ENCODE measurements around the gene SLC41A2. TPM values are rescaled to one million over a fixed set of nuclear protein-coding genes. Genes with fewer than 3 reads are reported as not detected.

The SLC41A2 gene
- total and polyA plus RNA-seq, 2 of the 13 experiments (the other 11 are each of a cell fraction or from before 2014, with no cell fraction given), result 2.3 to 12.8 TPM

- ATAC-seq (no peak), FAIRE-seq (no peak), DNase-seq (ENCODE audit: low spot score) (no peak)
- no peak overlapping the region for H3K4me3 ChIP-seq (replicated peaks in 1 of 3; ENCODE audit: insufficient read depth in 1 of 3, low read depth in 2 of 3, low read length in 3 of 3)
- peaks cover 12 to 42% of the 10 kb centered on the region in 2 experiments; a peak in 4 of 5 replicates for H3K36me3 ChIP-seq (replicated peaks in 1 of 2; ENCODE audit: control insufficient read depth in 1 of 2, insufficient read depth in 2 of 2, low read length in 2 of 2)
- no TSS peak for BruUV-seq (replicated peaks)
- WGBS (ENCODE audit: low lambda C conversion rate), result 80% methylated on average over 1 of the region's 7 CpGs
- no peaks in the 10 kb centered on the region for H4K20me1 ChIP-seq (ENCODE audit: insufficient read depth, low read length)
- H3K27me3 ChIP-seq (ENCODE audit: control insufficient read depth in 1 of 2, insufficient read depth in 2 of 2, low read length in 2 of 2), result no peaks in the 10 kb centered on the region
- ChIA-PET POLR2A (no interaction called here), CTCF (ENCODE audit: low intra/inter-chr PET ratio, low total read pairs) (no interaction called here)
- H3K27ac ChIP-seq (ENCODE audit: extremely low read length, insufficient read depth, low read length), result no peak overlapping the region
- in situ Hi-C loops (cut with HindIII; ENCODE audit: extremely low pct_ligation_motif_present, low pct_unique_long_range_greater_than_20kb) (loop anchor here (25.0 kb wide), 1 partner anchor 388 kb away; no protein-coding TSS in a partner anchor), intact Hi-C loops (cut with micrococcal nuclease; ENCODE audit: unreplicated experiment) (no loop called here)
- no peak overlapping the region for H3K9ac ChIP-seq (ENCODE audit: insufficient read depth, low read depth, low read length)
- no peaks in the 10 kb centered on the region for H3K79me2 ChIP-seq (ENCODE audit: insufficient read depth, low read length)
- no peak overlapping the region for H3K4me2 ChIP-seq (ENCODE audit: low read depth, low read length)
- H3K9me3 ChIP-seq (ENCODE audit: low read length), result no peaks in the 10 kb centered on the region
- no peaks in the 10 kb centered on the region for H3K4me1 ChIP-seq (ENCODE audit: insufficient read depth, low read length)
- no peak overlapping the region for H2AFZ ChIP-seq (ENCODE audit: low read length)
- TF ChIP-seq TFDP1 (CRISPR knock-in tag; IDR thresholded peaks at IDR 0.05; ENCODE audit: borderline replicate concordance) (no peak), KAT8 (CRISPR knock-in tag; IDR thresholded peaks at IDR 0.05) (no peak), ELF3 (CRISPR knock-in tag; IDR thresholded peaks at IDR 0.05) (no peak), MEIS2 (CRISPR knock-in tag; IDR thresholded peaks at IDR 0.05) (no peak), TEAD2 (CRISPR knock-in tag; IDR thresholded peaks at IDR 0.05) (no peak), AHR (CRISPR knock-in tag; IDR thresholded peaks at IDR 0.05) (no peak), ZNF619 (CRISPR knock-in tag; IDR thresholded peaks at IDR 0.05) (no peak), MIER3 (CRISPR knock-in tag; IDR thresholded peaks at IDR 0.05; ENCODE audit: borderline replicate concordance) (no peak), ZNF678 (CRISPR knock-in tag; IDR thresholded peaks at IDR 0.05) (no peak), ZNF615 (CRISPR knock-in tag; IDR thresholded peaks at IDR 0.05; ENCODE audit: borderline replicate concordance) (no peak), SMAD9 (CRISPR knock-in tag; IDR thresholded peaks at IDR 0.05) (no peak)
- TF ChIP-seq, protein P1, sequence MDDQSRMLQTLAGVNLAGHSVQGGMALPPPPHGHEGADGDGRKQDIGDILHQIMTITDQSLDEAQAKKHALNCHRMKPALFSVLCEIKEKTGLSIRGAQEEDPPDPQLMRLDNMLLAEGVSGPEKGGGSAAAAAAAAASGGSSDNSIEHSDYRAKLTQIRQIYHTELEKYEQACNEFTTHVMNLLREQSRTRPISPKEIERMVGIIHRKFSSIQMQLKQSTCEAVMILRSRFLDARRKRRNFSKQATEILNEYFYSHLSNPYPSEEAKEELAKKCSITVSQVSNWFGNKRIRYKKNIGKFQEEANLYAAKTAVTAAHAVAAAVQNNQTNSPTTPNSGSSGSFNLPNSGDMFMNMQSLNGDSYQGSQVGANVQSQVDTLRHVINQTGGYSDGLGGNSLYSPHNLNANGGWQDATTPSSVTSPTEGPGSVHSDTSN (CRISPR knock-in tag; IDR thresholded peaks at IDR 0.05; ENCODE audit: borderline replicate concordance), result no peak
- TF ChIP-seq, protein P2, sequence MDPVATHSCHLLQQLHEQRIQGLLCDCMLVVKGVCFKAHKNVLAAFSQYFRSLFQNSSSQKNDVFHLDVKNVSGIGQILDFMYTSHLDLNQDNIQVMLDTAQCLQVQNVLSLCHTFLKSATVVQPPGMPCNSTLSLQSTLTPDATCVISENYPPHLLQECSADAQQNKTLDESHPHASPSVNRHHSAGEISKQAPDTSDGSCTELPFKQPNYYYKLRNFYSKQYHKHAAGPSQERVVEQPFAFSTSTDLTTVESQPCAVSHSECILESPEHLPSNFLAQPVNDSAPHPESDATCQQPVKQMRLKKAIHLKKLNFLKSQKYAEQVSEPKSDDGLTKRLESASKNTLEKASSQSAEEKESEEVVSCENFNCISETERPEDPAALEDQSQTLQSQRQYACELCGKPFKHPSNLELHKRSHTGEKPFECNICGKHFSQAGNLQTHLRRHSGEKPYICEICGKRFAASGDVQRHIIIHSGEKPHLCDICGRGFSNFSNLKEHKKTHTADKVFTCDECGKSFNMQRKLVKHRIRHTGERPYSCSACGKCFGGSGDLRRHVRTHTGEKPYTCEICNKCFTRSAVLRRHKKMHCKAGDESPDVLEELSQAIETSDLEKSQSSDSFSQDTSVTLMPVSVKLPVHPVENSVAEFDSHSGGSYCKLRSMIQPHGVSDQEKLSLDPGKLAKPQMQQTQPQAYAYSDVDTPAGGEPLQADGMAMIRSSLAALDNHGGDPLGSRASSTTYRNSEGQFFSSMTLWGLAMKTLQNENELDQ (CRISPR knock-in tag; IDR thresholded peaks at IDR 0.05; ENCODE audit: borderline replicate concordance), result no peak
Measured at GRCh38 chr12:104999347-104999685, 41.2 kb upstream of the SLC41A2 start.

Data from HepG2 (cell line).